ENCODE data around the gene ZAP70. TPM values are rescaled to one million over a fixed set of nuclear protein-coding genes. Genes with fewer than 3 reads are reported as not detected.

The ZAP70 gene
- total RNA-seq, 2 experiments from 2014 or later = 350 to 367 TPM

DNA sequence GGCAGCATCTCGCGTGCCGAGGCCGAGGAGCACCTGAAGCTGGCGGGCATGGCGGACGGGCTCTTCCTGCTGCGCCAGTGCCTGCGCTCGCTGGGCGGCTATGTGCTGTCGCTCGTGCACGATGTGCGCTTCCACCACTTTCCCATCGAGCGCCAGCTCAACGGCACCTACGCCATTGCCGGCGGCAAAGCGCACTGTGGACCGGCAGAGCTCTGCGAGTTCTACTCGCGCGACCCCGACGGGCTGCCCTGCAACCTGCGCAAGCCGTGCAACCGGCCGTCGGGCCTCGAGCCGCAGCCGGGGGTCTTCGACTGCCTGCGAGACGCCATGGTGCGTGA is 10.7 kb downstream of the ZAP70 start:
- H3K27ac Mint-ChIP-seq = no peak overlapping the region

GRCh38 chr2:97724501-97724900 is 11.1 kb downstream of the ZAP70 start:
- no peaks in the 10 kb centered on the region for H3K27me3 Mint-ChIP-seq
- H3K4me1 Mint-ChIP-seq = peaks cover 52% of the 10 kb centered on the region
- DNase-seq = no peak
- POLR2A ChIA-PET = interaction anchor here (2.1 kb wide), 1 partner anchor 10 kb away, joined by 6 read pairs; no protein-coding TSS in a partner anchor
- no peak for ATAC-seq (ENCODE audit: low read depth)
- H3K4me3 Mint-ChIP-seq = no peak overlapping the region
- H3K9me3 Mint-ChIP-seq = peaks cover 2% of the 10 kb centered on the region
- H3K27ac Mint-ChIP-seq = no peak overlapping the region
- peaks cover 79% of the 10 kb centered on the region for H3K36me3 Mint-ChIP-seq

More for the DNA sequence above, 10.7 kb downstream of the ZAP70 start:
- ATAC-seq (ENCODE audit: low read depth) (no peak), DNase-seq (no peak)
- Mint-ChIP-seq H3K27me3 (no peaks in the 10 kb centered on the region), H3K36me3 (peaks cover 79% of the 10 kb centered on the region), H3K4me1 (peaks cover 56% of the 10 kb centered on the region), H3K9me3 (peaks cover 1% of the 10 kb centered on the region), H3K4me3 (no peak overlapping the region)
- POLR2A ChIA-PET = interaction anchor here (2.1 kb wide), 1 partner anchor 10 kb away, joined by 6 read pairs; no protein-coding TSS in a partner anchor

- peaks cover 80% of the 10 kb centered on the region for H3K36me3 Mint-ChIP-seq
- no peaks in the 10 kb centered on the region for H3K27me3 Mint-ChIP-seq
- DNase-seq (no peak), ATAC-seq (ENCODE audit: low read depth) (no peak)
- POLR2A ChIA-PET = interaction anchor here (1.6 to 3.4 kb wide), 2 partner anchors 11 to 15 kb away, joined by 6 to 12 read pairs; partner anchors contain the start of gene ZAP70
- no peak overlapping the region for H3K4me3 Mint-ChIP-seq
- H3K4me1 Mint-ChIP-seq = peaks cover 47% of the 10 kb centered on the region
- H3K27ac Mint-ChIP-seq = peak overlapping the region; percentile 66
- H3K9me3 Mint-ChIP-seq = peaks cover 2% of the 10 kb centered on the region
Measured at GRCh38 chr2:97724946-97725688, 11.7 kb downstream of the ZAP70 start.

GRCh38 chr2:97726261-97727064 is 13.1 kb downstream of the ZAP70 start:
- POLR2A ChIA-PET = interaction anchor here (0.7 to 3.4 kb wide), 5 partner anchors 8 to 17 kb away, joined by 3 to 12 read pairs (median 5); partner anchors contain the start of gene ZAP70
- ATAC-seq (ENCODE audit: low read depth) (no peak), DNase-seq (no peak)
- Mint-ChIP-seq H3K27ac (peak overlapping the region; percentile 68), H3K27me3 (no peaks in the 10 kb centered on the region), H3K4me3 (no peak overlapping the region), H3K4me1 (peaks cover 44% of the 10 kb centered on the region), H3K36me3 (peaks cover 81% of the 10 kb centered on the region), H3K9me3 (peaks cover 2% of the 10 kb centered on the region)

GRCh38 chr2:97727296-97727695 is 13.9 kb downstream of the ZAP70 start:
- H3K4me1 Mint-ChIP-seq = peaks cover 47% of the 10 kb centered on the region
- H3K27me3 Mint-ChIP-seq = no peaks in the 10 kb centered on the region
- no peak overlapping the region for H3K4me3 Mint-ChIP-seq
- DNase-seq = peak; percentile 19
- POLR2A ChIA-PET = interaction anchor here (1.4 to 3.4 kb wide), 3 partner anchors 9 to 16 kb away, joined by 5 to 12 read pairs (median 5); no protein-coding TSS in a partner anchor
- no peak for ATAC-seq (ENCODE audit: low read depth)
- H3K36me3 Mint-ChIP-seq = peaks cover 85% of the 10 kb centered on the region
- peaks cover 2% of the 10 kb centered on the region for H3K9me3 Mint-ChIP-seq
- peak overlapping the region; percentile 80 for H3K27ac Mint-ChIP-seq

DNA sequence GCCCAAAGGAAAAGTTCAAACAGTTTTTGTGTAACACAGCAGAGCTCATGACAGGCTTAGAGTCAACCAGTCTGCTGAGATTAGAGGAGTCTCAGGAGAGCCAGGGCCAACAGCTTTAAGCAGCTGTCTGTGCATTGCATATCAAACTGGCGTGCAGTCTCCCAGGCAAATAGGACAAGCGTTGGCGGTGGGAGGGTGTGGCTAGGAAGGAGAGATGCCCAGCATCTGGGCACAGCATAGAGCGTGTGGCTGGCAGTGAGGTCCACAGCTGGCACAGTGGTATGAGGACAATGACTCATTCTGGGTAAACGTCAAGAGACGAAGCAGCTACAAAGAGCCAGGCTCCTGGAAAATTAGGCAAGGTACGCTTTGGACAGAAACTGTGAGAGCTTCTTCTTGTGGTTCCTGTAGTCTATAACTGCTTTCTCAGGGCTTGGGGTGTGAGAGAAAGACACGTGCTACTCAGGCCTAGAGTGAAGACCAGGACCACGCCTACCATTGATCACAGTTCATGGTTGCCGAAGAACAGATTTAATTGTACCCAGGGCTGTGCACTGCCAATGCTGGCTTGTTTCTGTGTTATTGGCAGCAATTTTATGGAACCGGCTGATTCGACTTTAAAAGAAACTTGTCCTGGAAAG is 14.8 kb downstream of the ZAP70 start:
- peaks cover 80% of the 10 kb centered on the region for H3K36me3 Mint-ChIP-seq
- peaks cover 2% of the 10 kb centered on the region for H3K9me3 Mint-ChIP-seq
- peak overlapping the region; percentile 80 for H3K27ac Mint-ChIP-seq
- DNase-seq (peak; percentile 26), ATAC-seq (ENCODE audit: low read depth) (peak; percentile 31)
- H3K4me1 Mint-ChIP-seq = peaks cover 42% of the 10 kb centered on the region
- no peak overlapping the region for H3K4me3 Mint-ChIP-seq
- H3K27me3 Mint-ChIP-seq = no peaks in the 10 kb centered on the region
- POLR2A ChIA-PET = interaction anchor here (1.5 to 3.4 kb wide), 2 partner anchors 10 to 12 kb away, joined by 5 to 12 read pairs; no protein-coding TSS in a partner anchor

DNA sequence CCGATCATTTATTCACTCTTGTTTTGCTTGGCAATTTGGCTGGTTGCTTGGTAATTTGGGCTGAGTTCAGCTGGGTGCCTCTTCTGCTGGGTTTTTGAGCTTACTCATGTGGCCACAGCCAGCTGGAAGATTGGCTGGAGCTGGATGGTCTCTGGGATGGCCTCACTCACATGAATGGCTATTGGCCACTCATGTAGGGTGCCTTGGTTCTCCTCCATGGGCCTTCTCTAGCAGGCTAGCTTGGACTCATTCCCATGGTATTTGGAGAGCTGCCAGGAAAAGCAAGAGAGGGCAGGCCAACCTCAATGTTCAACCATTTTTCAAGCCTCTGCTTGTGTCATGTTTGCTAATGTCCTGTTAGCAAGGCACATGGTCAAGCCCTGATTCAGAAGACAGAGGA is 16.9 kb downstream of the ZAP70 start:
- H3K27ac Mint-ChIP-seq = no peak overlapping the region
- ATAC-seq (ENCODE audit: low read depth) = no peak
- POLR2A ChIA-PET = interaction anchor here (0.6 to 1.8 kb wide), 6 partner anchors 11 to 16 kb away, joined by 3 to 6 read pairs (median 4); no protein-coding TSS in a partner anchor

GRCh38 chr2:97731274-97732020 is 18.1 kb downstream of the ZAP70 start:
- no peak overlapping the region for H3K4me3 Mint-ChIP-seq
- H3K4me1 Mint-ChIP-seq = peaks cover 30% of the 10 kb centered on the region
- peaks cover 55% of the 10 kb centered on the region for H3K36me3 Mint-ChIP-seq
- DNase-seq (no peak), ATAC-seq (ENCODE audit: low read depth) (no peak)
- H3K9me3 Mint-ChIP-seq = peaks cover 2% of the 10 kb centered on the region
- no peaks in the 10 kb centered on the region for H3K27me3 Mint-ChIP-seq
- POLR2A ChIA-PET = interaction anchor here (0.9 to 1.8 kb wide), 3 partner anchors 10 to 13 kb away, joined by 3 to 5 read pairs (median 4); no protein-coding TSS in a partner anchor
- peak overlapping the region; percentile 48 for H3K27ac Mint-ChIP-seq

More for the DNA sequence above, 16.9 kb downstream of the ZAP70 start:
- peaks cover 2% of the 10 kb centered on the region for H3K9me3 Mint-ChIP-seq
- DNase-seq = no peak
- no peaks in the 10 kb centered on the region for H3K27me3 Mint-ChIP-seq
- no peak overlapping the region for H3K4me3 Mint-ChIP-seq
- H3K4me1 Mint-ChIP-seq = peaks cover 37% of the 10 kb centered on the region
- H3K36me3 Mint-ChIP-seq = peaks cover 64% of the 10 kb centered on the region

DNA sequence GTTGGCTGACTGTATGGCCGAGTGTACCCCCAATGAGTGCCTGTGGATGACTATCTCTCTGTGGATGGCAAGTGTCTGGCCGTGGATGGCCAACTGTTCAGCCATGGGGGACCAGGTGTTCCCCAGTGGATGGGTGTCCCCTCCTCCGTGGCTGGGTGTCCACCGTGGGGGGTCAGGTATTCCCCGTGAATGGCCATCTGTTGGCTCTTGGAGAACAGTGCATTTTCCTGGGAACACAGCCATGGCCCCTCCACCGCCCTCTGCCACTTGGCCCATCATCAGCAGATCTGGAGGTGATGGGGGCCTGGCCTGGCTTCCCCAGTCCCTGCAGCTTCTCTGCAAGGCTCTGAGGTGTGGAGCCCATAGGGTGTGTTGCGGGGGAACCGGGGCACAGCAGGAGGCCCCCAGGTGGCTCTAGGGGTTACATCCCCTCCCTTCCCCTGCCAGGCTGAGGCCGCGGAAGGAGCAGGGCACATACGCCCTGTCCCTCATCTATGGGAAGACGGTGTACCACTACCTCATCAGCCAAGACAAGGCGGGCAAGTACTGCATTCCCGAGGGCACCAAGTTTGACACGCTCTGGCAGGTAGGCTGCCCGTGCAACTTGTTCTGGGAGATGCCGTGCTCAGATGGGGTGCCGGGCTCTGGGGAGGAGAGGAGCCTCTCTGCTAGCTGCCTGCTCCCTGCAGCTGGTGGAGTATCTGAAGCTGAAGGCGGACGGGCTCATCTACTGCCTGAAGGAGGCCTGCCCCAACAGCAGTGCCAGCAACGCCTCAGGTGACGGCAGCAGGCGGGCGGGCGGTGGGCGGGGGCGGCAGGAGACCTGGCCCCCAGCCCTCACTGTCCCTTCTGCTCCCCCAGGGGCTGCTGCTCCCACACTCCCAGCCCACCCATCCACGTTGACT is 19.3 kb downstream of the ZAP70 start:
- POLR2A ChIA-PET = interaction anchor here (0.6 to 1.4 kb wide), 2 partner anchors 14 to 263 kb away, joined by 3 to 5 read pairs; no protein-coding TSS in a partner anchor

DNA sequence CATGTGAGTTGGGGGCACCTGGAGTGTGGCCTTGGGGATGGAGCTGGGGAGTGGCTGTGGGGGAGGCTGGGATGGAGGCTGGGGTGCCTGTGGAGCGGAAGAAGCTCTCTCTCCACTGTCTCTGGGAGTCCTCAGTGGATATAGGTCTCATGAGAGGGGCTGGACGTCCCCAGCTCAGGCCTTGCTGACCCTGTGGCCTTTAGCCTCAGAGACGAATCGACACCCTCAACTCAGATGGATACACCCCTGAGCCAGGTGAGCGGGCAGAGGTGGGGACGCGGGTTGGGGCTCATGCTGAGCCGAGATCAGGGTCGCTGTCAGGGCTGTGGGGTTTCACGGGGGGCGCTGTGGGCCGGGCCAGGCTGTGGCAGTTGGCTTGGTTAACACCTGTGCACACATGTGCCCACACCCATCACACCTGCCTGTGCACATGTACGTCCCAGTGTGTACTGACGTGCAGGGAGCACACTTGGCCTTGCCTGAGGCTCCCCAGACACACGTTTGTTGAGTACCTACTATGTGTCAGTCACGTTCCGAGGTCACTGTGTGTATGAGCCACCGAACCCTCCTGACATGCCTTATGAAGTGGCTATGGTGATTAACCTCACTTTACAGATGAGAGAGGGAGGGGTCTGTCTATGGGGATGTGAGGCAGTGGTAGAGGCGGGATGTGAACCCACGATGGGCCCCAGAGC is 20.1 kb downstream of the ZAP70 start:
- no peak for ATAC-seq (ENCODE audit: low read depth)
- no peak overlapping the region for H3K27ac Mint-ChIP-seq
- H3K9me3 Mint-ChIP-seq = peaks cover 2% of the 10 kb centered on the region
- H3K4me1 Mint-ChIP-seq = peaks cover 18% of the 10 kb centered on the region
- POLR2A ChIA-PET = no interaction called here
- H3K36me3 Mint-ChIP-seq = peaks cover 45% of the 10 kb centered on the region
- H3K27me3 Mint-ChIP-seq = no peaks in the 10 kb centered on the region
- DNase-seq = no peak
- H3K4me3 Mint-ChIP-seq = no peak overlapping the region

More for the DNA sequence above, 19.3 kb downstream of the ZAP70 start:
- H3K36me3 Mint-ChIP-seq = peaks cover 47% of the 10 kb centered on the region
- no peaks in the 10 kb centered on the region for H3K27me3 Mint-ChIP-seq
- H3K9me3 Mint-ChIP-seq = peaks cover 2% of the 10 kb centered on the region
- ATAC-seq (ENCODE audit: low read depth) (no peak), DNase-seq (no peak)
- H3K4me3 Mint-ChIP-seq = no peak overlapping the region
- peaks cover 22% of the 10 kb centered on the region for H3K4me1 Mint-ChIP-seq
- H3K27ac Mint-ChIP-seq = no peak overlapping the region
